Common myeloid progenitor, CD34-positive (primary cell): ENCODE data around the gene SLIT3.

Source experiments
- CTCF ChIA-PET: fragments of 350-600 bp; sonication (Branson Sonifier 250); formaldehyde crosslinking; loops from one replicate; lab custom pipeline; 2021; ENCODE audit warnings: antibody characterized with exemption; lab: Charles Lee
- POLR2A ChIA-PET: fragments of 350-600 bp; sonication (Branson Sonifier 250); formaldehyde crosslinking; loops from one replicate; lab custom pipeline; 2021; ENCODE audit warnings: antibody characterized with exemption; lab: Charles Lee
- DNase-seq, 3 donors: peaks; one replicate each; pipeline versions ENCODE4 v3.0.0 to v3.0.0-alpha.2; 2013
- H3K27ac ChIP-seq, 2 experiments: 1 replicate in 1 of 2; 2 replicates in 1 of 2; pipeline ENCODE4 v1.7.0; 2013; ENCODE audit warnings: inconsistent platforms in 2 of 2, low read length in 2 of 2, mild to moderate bottlenecking in 2 of 2, low read depth in 1 of 2, moderate library complexity in 1 of 2; ENCODE audit not compliant: severe bottlenecking in 2 of 2, insufficient read depth in 1 of 2, poor library complexity in 1 of 2
- H3K27me3 ChIP-seq, 5 experiments: replicated peaks in 2 of 5; 1 replicate in 3 of 5; 2 replicates in 2 of 5; pipeline versions ENCODE4 v1.6.1 to v1.7.0; 2013; ENCODE audit warnings: low read length in 4 of 5, mild to moderate bottlenecking in 2 of 5, moderate library complexity in 2 of 5, inconsistent platforms in 1 of 5; ENCODE audit not compliant: insufficient read depth in 5 of 5, control insufficient read depth in 4 of 5
- H3K36me3 ChIP-seq, 4 experiments: 1 replicate in 2 of 4; 2 replicates in 2 of 4; pipeline versions ENCODE4 v1.6.1 to v1.7.0; 2013; ENCODE audit warnings: low read length in 3 of 4, control low read depth in 1 of 4, mild to moderate bottlenecking in 1 of 4; ENCODE audit not compliant: control insufficient read depth in 4 of 4, insufficient read depth in 4 of 4
- H3K4me1 ChIP-seq, 4 experiments: 1 replicate in 3 of 4; 2 replicates in 1 of 4; pipeline versions ENCODE4 v1.6.1 to v1.7.1; 2013; ENCODE audit warnings: low read length in 3 of 4, mild to moderate bottlenecking in 3 of 4, control low read depth in 1 of 4, inconsistent platforms in 1 of 4, moderate library complexity in 1 of 4; ENCODE audit not compliant: control insufficient read depth in 4 of 4, insufficient read depth in 4 of 4; ENCODE audit errors: control extremely low read depth in 1 of 4
- H3K4me3 ChIP-seq, 7 experiments: 1 replicate in 4 of 7; 2 replicates in 3 of 7; pipeline versions ENCODE4 v1.5.1 to v1.7.0; 2013; ENCODE audit warnings: mild to moderate bottlenecking in 7 of 7, low read length in 6 of 7, moderate library complexity in 6 of 7, inconsistent platforms in 2 of 7, low read depth in 2 of 7, control low read depth in 1 of 7; ENCODE audit not compliant: insufficient read depth in 4 of 7, control insufficient read depth in 1 of 7; ENCODE audit errors: extremely low read depth in 1 of 7
- H3K9me3 ChIP-seq, 5 experiments: 1 replicate in 4 of 5; 2 replicates in 1 of 5; pipeline versions ENCODE4 v1.6.1 to v1.7.1; 2013; ENCODE audit warnings: low read length in 4 of 5, mild to moderate bottlenecking in 2 of 5, inconsistent platforms in 1 of 5, low read depth in 1 of 5, moderate library complexity in 1 of 5; ENCODE audit not compliant: control insufficient read depth in 4 of 5, insufficient read depth in 2 of 5; ENCODE audit errors: control extremely low read depth in 1 of 5
- WGBS: methylation state at CpG from one replicate; pipeline ENCODE4 v1.1.5; 2013; ENCODE audit not compliant: insufficient coverage; 5-methylcytosine and 5-hydroxymethylcytosine counted together

SLIT3 gene

DNA sequence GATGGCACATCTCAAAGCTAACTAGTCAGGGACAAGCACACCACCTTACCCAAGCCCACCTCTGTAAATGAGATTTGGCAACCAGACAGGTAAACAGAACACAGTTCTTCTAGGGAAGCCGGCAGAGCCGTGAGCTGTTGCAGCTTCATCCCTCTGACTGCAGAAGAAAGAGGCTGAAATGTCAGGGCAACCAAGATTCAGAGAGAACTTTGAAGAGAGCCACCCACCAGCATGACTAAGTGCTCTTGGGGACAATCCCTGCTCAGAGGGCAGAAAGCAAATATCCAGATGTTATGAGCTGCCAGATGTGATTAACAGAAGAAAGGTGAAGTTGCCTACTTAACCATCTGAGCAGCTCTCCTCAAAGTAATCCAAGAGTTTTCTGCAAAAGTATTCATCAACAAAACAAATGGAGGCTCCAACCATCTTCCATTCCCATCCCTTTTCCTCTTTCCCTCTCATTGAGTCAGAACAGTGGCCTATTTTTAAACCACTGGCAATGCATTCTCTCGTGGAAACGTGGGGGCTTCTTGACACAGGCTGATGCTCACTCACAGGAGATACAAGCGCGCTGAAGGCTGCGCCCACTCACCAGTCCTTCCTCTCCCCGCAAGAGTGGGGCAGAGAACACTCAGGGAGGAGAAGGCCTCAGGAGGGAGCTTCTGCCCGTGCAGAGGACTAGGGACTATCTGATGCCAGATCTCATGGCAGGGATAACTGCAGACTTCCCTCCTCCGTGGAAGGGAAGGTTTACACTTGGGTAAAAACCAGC is 57.1 kb downstream of the SLIT3 start:
- Histone ChIP-seq H3K27me3 (no peaks in the 10 kb centered on the region), H3K4me3 (no peak overlapping the region), H3K27ac (no peak overlapping the region), H3K4me1 (peaks cover 0 to 10% (median 5%) of the 10 kb centered on the region in 4 experiments), H3K9me3 (no peaks in the 10 kb centered on the region), H3K36me3 (no peaks in the 10 kb centered on the region)
- CTCF ChIA-PET = no interaction called here
- DNase-seq = no peak
- WGBS = 95% methylated on average over 9 of the region's 10 CpGs
- POLR2A ChIA-PET = no interaction called here

DNA sequence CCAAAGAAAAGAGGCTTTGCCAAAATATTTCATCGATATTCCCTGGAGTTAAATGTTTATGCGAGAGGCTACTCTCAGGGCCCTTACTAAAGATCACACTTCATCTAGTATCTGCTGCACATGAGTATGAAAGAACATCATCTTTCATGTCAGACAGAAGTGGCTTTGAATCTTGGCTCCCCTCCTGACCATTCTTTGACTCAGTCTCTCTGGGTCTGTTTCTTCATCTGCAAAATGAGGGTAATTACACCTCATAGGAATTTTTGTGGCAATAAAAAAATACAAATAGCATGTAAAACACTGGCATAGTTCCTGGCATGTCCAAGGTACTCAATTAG is 58.1 kb downstream of the SLIT3 start:
- Histone ChIP-seq H3K9me3 (peaks cover 0 to 3% (median 0%) of the 10 kb centered on the region in 5 experiments), H3K27me3 (no peaks in the 10 kb centered on the region), H3K27ac (no peak overlapping the region), H3K4me1 (peaks cover 0 to 10% (median 5%) of the 10 kb centered on the region in 4 experiments), H3K36me3 (no peaks in the 10 kb centered on the region), H3K4me3 (no peak overlapping the region)
- WGBS = 100% methylated on average over 2 of the region's 2 CpGs
- DNase-seq = no peak
- ChIA-PET CTCF (no interaction called here), POLR2A (no interaction called here)

DNA sequence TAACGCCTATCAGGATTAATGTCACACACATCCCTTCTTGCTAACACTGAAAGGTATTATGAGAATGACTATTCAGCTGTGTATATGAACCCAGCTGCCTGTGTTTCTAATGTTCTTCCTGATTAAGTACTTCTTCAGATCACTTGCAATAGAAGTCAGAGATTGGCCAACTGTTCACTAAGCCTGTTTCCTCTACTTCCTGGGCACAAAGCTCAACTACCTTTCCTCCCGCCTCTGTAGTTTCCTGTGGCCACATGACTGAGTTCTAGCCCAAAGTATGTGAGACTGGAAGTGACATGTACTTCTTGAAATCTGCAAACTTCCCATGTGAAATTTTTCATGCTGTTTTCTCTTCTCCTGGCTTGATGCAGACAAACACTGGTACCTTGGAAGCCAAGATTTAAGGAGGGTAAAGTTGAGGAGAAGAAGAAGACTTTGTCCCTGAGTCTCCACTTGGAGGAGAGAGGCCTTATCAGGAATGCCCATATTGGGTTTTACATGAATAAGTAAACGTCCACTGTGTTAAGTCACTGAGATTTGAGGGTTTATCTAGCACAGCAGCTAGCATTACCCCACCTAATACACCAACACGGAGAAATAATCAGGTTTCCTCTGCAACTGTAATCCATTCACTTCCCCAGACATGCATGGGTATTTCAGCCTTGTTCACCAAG is 58.6 kb downstream of the SLIT3 start:
- H3K36me3 ChIP-seq = no peaks in the 10 kb centered on the region
- WGBS = 0% methylated on average over 3 of the region's 4 CpGs
- CTCF ChIA-PET = interaction anchor here (1.3 kb wide), 1 partner anchor 30 kb away, joined by 3 read pairs; no protein-coding TSS in a partner anchor
- no peak overlapping the region for H3K27ac ChIP-seq
- H3K4me1 ChIP-seq = peaks cover 0 to 10% (median 5%) of the 10 kb centered on the region in 4 experiments
- POLR2A ChIA-PET = no interaction called here
- peaks cover 0 to 3% (median 0%) of the 10 kb centered on the region in 5 experiments for H3K9me3 ChIP-seq
- H3K4me3 ChIP-seq = no peak overlapping the region
- peak in 2 of 3 donors; percentile 5 to 33 for DNase-seq
- no peaks in the 10 kb centered on the region for H3K27me3 ChIP-seq

DNA sequence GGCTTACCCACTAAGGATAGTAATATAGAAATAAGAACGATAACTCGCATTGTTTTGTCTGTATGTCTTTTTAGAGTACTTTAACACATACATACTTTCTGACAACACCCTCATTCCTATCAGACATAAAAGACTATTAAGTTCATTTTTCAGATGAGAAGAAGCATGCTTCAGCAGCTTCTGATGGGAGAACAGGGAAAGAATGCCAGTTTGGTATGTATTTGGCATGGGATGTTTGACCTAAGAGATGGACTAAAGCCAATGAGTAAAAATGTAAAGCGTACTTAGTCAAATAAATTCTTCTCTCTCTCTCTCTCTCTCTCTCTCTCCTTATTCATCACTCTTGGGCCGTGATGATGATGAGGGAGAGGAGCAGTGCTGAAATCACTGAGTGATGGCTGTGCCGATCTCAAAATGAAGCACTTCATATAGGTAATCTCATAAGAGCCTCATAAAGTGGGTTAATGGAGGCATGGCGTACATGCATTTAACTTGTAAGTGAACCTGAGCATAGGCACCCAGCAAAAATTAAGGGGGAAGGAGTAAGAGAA is 71.5 kb downstream of the SLIT3 start:
- no peak for DNase-seq
- H3K27ac ChIP-seq = no peak overlapping the region
- POLR2A ChIA-PET = no interaction called here
- H3K27me3 ChIP-seq = peaks cover 0 to 3% (median 0%) of the 10 kb centered on the region in 5 experiments
- 92% methylated on average over 2 of the region's 6 CpGs for WGBS
- H3K36me3 ChIP-seq = no peaks in the 10 kb centered on the region
- peaks cover 0 to 2% (median 0%) of the 10 kb centered on the region in 5 experiments for H3K9me3 ChIP-seq
- no peaks in the 10 kb centered on the region for H3K4me1 ChIP-seq
- H3K4me3 ChIP-seq = no peak overlapping the region
- CTCF ChIA-PET = no interaction called here

DNA sequence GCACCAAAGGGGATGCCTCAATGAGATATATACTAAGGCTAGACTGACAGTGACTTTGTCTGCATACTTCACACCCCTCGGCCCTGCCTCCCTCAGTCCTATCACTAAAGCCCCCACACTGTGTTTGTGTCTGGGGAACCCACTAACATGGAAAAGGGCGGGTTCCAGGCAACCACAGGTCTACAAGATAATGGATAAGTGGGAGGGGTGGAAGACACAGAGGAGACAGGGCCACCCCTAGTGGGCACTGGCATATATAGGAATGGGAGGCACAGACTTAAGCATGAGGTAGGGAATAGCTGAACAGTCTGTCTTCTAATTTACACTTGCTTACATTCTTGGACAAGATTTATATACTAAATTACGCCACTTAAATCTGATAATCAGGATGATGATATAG is 74.0 kb downstream of the SLIT3 start:
- H3K4me1 ChIP-seq = no peaks in the 10 kb centered on the region
- DNase-seq = no peak
- no peak overlapping the region for H3K27ac ChIP-seq
- H3K4me3 ChIP-seq = no peak overlapping the region
- WGBS = no CpG with 5 or more reads among the region's 3 CpGs
- H3K9me3 ChIP-seq = no peaks in the 10 kb centered on the region
- ChIA-PET POLR2A (no interaction called here), CTCF (no interaction called here)
- H3K27me3 ChIP-seq = peaks cover 0 to 3% (median 0%) of the 10 kb centered on the region in 5 experiments
- H3K36me3 ChIP-seq = no peaks in the 10 kb centered on the region

GRCh38 chr5:169225830-169226356 is 75.0 kb downstream of the SLIT3 start:
- ChIA-PET POLR2A (no interaction called here), CTCF (no interaction called here)
- 100% methylated on average over 3 of the region's 6 CpGs for WGBS
- H3K4me1 ChIP-seq = no peaks in the 10 kb centered on the region
- no peaks in the 10 kb centered on the region for H3K36me3 ChIP-seq
- no peak overlapping the region for H3K27ac ChIP-seq
- DNase-seq = no peak
- peaks cover 0 to 2% (median 0%) of the 10 kb centered on the region in 5 experiments for H3K27me3 ChIP-seq
- no peak overlapping the region for H3K4me3 ChIP-seq
- H3K9me3 ChIP-seq = no peaks in the 10 kb centered on the region

GRCh38 chr5:169223595-169223953 is 77.4 kb downstream of the SLIT3 start:
- ChIA-PET CTCF (interaction anchor here (1.5 kb wide), 1 partner anchor 23 kb away, joined by 3 read pairs; no protein-coding TSS in a partner anchor), POLR2A (no interaction called here)
- no peak for DNase-seq
- H3K27me3 ChIP-seq = peaks cover 0 to 3% (median 0%) of the 10 kb centered on the region in 5 experiments
- H3K4me1 ChIP-seq = no peaks in the 10 kb centered on the region
- WGBS = 100% methylated on average over 1 of the region's 1 CpG
- H3K9me3 ChIP-seq = no peaks in the 10 kb centered on the region
- H3K36me3 ChIP-seq = no peaks in the 10 kb centered on the region
- H3K27ac ChIP-seq = no peak overlapping the region
- no peak overlapping the region for H3K4me3 ChIP-seq
